Stimulated activated CD4-positive, alpha-beta T cell treated with anti-CD3 and anti-CD28 coated beads, Interleukin-1b, Interleukin-23, amount 100 ng/mL, for 1 hour (primary cell): ENCODE data around the gene OR10X1.

ENCODE experiments used
- DNase-seq, 2 donors: peaks; one replicate each; pipeline ENCODE4 v3.0.0-alpha.2; 2020; ENCODE audit warnings: low read depth in 2 of 2

The OR10X1 gene

GRCh38 chr1:158579733-158580132 lies at the start of gene OR10X1:
OR10X1 (minus strand) TSS chr1:158579899; CDS start chr1:158579899, 0 bp downstream.
- no peak for DNase-seq

- DNase-seq = no peak
Observed at GRCh38 chr1:158613764-158614163, 34.1 kb upstream of the OR10X1 start.

- no peak for DNase-seq
Observed at GRCh38 chr1:158611916-158612315, 32.2 kb upstream of the OR10X1 start.

- DNase-seq = no peak
Observed at GRCh38 chr1:158607296-158607695, 27.6 kb upstream of the OR10X1 start.

GRCh38 chr1:158604968-158605367 lies 25.3 kb upstream of the OR10X1 start, which contains the start of gene OR10Z1:
OR10Z1 (plus strand) TSS chr1:158605268; CDS start chr1:158606439, 1,171 bp downstream.
- DNase-seq = no peak

- DNase-seq = no peak
Observed at GRCh38 chr1:158600735-158601134, 21.0 kb upstream of the OR10X1 start.

GRCh38 chr1:158586942-158587341 lies 7.2 kb upstream of the OR10X1 start:
- no peak for DNase-seq

GRCh38 chr1:158583962-158584361 lies 4.3 kb upstream of the OR10X1 start:
- DNase-seq = no peak

- no peak for DNase-seq
Observed at GRCh38 chr1:158577561-158577960, 2.1 kb downstream of the OR10X1 start.

- DNase-seq = no peak
Observed at GRCh38 chr1:158572226-158572625, 7.5 kb downstream of the OR10X1 start.

GRCh38 chr1:158570480-158570879 lies 9.2 kb downstream of the OR10X1 start, which contains the start of gene OR6P1:
OR6P1 (minus strand) TSS chr1:158570580; CDS start chr1:158563604, 6,976 bp downstream.
- no peak for DNase-seq

- DNase-seq = no peak
Observed at GRCh38 chr1:158564608-158565007, 15.1 kb downstream of the OR10X1 start.

GRCh38 chr1:158563853-158564252 lies 15.8 kb downstream of the OR10X1 start:
- no peak for DNase-seq

- DNase-seq = no peak
Observed at GRCh38 chr1:158559696-158560095, 20.0 kb downstream of the OR10X1 start.

- no peak for DNase-seq
Observed at GRCh38 chr1:158554352-158554751, 25.3 kb downstream of the OR10X1 start, which contains the start of gene OR6Y1. OR6Y1 (minus strand) TSS chr1:158554405; CDS start chr1:158548105, 6,300 bp downstream.

GRCh38 chr1:158552296-158552695 lies 27.4 kb downstream of the OR10X1 start:
- DNase-seq = no peak

- no peak for DNase-seq
Observed at GRCh38 chr1:158547533-158547932, 32.2 kb downstream of the OR10X1 start.

GRCh38 chr1:158537609-158538008 lies 42.1 kb downstream of the OR10X1 start:
- no peak for DNase-seq

- DNase-seq = no peak
Observed at GRCh38 chr1:158534496-158534895, 45.2 kb downstream of the OR10X1 start.
